ENCODE results near the gene SPNS2. TPM values are rescaled to one million over a fixed set of nuclear protein-coding genes. Genes with fewer than 3 reads are reported as not detected.

The SPNS2 gene
- total RNA-seq, 2 experiments from 2014 or later, result 0.33 to 0.53 TPM

DNA sequence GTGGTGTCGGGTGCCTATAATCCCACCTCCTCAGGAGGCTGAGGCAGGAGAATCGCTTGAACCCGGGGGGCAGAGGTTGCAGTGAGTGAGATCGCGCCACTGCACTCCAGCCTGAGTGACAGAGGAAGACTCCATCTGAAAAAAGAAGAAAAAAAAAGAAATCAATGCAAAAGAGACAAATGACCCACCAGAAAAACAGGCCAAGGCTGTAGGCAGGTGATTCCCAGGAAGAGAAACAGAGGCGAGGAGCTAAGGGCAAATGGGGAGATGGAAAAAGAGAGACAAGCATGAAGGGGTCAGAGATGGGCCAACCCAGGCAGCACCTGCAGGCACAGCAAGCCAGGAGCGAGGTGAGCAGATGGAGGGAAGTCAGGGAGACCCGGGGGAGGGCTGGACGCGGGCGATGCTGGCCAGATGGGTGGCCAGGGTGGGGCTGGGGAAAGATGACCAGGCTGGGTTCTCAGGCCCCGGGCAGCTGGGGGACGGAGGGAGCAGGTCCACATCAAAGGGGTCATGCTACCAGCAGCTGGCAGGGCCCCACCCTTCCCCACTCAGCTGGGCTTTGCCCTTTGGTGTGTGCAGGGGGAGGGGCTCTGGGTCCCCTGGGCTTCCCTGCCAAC is 31.0 kb downstream of the SPNS2 start:
- ATAC-seq (ENCODE audit: poor library complexity), result no peak
- Histone ChIP-seq H3K27ac (ENCODE audit: low read depth in 1 of 2, low read length in 2 of 2) (no peak overlapping the region), H3K4me1 (ENCODE audit: insufficient read depth, low read length) (peaks cover 7% of the 10 kb centered on the region), H3K9me3 (ENCODE audit: control insufficient read depth in 1 of 2, insufficient read depth in 1 of 2, low read length in 2 of 2) (no peaks in the 10 kb centered on the region), H3K36me3 (ENCODE audit: insufficient read depth, low read length) (no peaks in the 10 kb centered on the region), H3K27me3 (ENCODE audit: control insufficient read depth in 1 of 2, insufficient read depth in 2 of 2, low read length in 2 of 2) (no peaks in the 10 kb centered on the region), H3K4me3 (ENCODE audit: low read length) (no peak overlapping the region)
- CTCF ChIA-PET, result no interaction called here
- intact Hi-C loops (cut with DNase I, micrococcal nuclease), result no loop called here
- Mint-ChIP-seq H3K27me3 (peaks cover 10% of the 10 kb centered on the region), H3K4me1 (ENCODE audit: low read depth) (peaks cover 5% of the 10 kb centered on the region), H3K9me3 (no peaks in the 10 kb centered on the region), H3K27ac (no peak overlapping the region), H3K36me3 (ENCODE audit: low read depth) (no peaks in the 10 kb centered on the region), H3K4me3 (no peak overlapping the region)
- DNase-seq, result no peak
- TF ChIP-seq, protein P1, sequence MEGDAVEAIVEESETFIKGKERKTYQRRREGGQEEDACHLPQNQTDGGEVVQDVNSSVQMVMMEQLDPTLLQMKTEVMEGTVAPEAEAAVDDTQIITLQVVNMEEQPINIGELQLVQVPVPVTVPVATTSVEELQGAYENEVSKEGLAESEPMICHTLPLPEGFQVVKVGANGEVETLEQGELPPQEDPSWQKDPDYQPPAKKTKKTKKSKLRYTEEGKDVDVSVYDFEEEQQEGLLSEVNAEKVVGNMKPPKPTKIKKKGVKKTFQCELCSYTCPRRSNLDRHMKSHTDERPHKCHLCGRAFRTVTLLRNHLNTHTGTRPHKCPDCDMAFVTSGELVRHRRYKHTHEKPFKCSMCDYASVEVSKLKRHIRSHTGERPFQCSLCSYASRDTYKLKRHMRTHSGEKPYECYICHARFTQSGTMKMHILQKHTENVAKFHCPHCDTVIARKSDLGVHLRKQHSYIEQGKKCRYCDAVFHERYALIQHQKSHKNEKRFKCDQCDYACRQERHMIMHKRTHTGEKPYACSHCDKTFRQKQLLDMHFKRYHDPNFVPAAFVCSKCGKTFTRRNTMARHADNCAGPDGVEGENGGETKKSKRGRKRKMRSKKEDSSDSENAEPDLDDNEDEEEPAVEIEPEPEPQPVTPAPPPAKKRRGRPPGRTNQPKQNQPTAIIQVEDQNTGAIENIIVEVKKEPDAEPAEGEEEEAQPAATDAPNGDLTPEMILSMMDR (IDR thresholded peaks at IDR 0.05), result no peak
- POLR2A ChIA-PET, result no interaction called here

DNA sequence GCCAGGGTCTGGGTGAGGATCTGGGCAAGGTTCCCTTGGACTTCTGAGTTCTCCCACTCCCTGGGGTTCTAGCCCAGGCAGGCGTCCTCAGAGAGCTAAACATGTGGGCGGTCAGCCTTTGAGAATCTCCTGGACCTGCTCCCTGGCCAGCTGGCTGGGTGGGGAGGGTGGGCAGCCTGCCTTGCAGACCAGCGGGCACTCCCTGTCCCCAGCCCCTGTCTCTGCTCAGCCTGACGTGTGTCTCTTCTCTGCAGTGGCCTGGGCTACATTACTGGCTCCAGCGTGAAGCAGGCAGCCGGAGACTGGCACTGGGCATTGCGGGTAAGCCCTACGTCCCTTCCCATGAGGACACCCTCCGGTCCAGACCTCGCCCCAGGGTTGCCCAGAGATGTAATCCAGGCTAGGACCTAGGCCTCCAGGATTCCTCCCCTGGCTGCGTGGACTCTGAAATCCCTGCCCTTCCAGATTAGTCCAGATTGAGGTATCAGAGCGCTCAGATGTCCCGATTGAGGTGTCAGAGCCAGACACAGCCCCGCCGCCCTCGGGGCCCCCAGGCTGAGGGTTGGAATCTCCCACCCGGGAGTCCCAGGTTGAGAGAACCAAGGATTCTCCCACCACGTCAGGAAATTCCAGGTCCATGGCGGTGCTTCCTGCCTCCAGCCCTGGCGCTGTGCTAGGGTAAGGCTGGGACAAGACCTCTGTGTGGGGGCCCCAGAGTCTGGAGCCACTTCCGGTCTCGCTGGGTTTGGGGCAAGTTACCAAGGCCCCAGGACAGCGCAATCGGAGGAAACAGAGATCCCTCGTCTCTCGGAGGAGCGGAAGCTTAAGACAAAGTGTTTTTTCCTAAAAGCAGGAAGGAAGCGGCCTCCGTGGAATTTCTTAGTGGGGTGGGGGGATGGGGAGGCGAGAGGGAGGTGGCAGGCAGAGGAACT is 32.4 kb downstream of the SPNS2 start:
- Mint-ChIP-seq H3K9me3 (no peaks in the 10 kb centered on the region), H3K4me3 (no peak overlapping the region), H3K27ac (no peak overlapping the region), H3K4me1 (ENCODE audit: low read depth) (peaks cover 5% of the 10 kb centered on the region), H3K36me3 (ENCODE audit: low read depth) (no peaks in the 10 kb centered on the region), H3K27me3 (peaks cover 10% of the 10 kb centered on the region)
- Histone ChIP-seq H3K4me1 (ENCODE audit: insufficient read depth, low read length) (peaks cover 7% of the 10 kb centered on the region), H3K9me3 (ENCODE audit: control insufficient read depth in 1 of 2, insufficient read depth in 1 of 2, low read length in 2 of 2) (no peaks in the 10 kb centered on the region), H3K27me3 (ENCODE audit: control insufficient read depth in 1 of 2, insufficient read depth in 2 of 2, low read length in 2 of 2) (no peaks in the 10 kb centered on the region), H3K27ac (ENCODE audit: low read depth in 1 of 2, low read length in 2 of 2) (no peak overlapping the region), H3K4me3 (ENCODE audit: low read length) (no peak overlapping the region), H3K36me3 (ENCODE audit: insufficient read depth, low read length) (no peaks in the 10 kb centered on the region)
- TF ChIP-seq, protein P1 (IDR thresholded peaks at IDR 0.05), result no peak
- intact Hi-C loops (cut with DNase I, micrococcal nuclease), result no loop called here
- DNase-seq (no peak), ATAC-seq (ENCODE audit: poor library complexity) (no peak)
- POLR2A ChIA-PET, result no interaction called here
- CTCF ChIA-PET, result no interaction called here

DNA sequence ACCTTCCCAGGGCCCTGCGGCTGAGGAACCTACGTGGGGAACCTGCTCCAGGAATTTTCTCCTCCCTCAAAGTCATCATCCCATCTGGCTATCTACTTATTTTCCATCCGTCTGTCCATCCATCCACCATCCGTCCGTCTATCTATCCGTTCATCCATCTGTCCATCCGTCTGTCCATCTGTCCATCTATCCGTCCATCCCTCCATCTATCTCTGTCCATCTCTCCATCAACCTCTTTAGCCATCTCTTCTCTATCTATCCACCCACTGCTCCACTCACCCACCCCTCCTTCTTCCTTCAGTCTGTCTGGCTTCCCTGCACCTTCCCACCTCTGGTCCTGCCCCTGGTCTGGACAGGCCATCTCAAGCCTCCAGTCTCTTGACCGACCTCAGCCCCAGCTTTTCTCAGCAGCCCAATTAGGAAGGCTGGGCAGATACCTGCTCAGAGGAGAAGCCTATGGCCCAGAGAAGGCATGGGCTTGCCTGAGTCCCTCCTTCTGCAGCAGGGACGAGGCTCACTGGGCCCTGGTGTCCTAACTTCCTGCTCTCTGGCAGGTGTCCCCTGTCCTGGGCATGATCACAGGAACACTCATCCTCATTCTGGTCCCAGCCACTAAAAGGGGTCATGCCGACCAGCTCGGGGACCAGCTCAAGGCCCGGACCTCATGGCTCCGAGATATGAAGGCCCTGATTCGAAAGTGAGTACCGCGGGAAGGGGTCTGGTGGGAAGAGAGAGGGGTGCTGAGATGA is 33.5 kb downstream of the SPNS2 start:
- ChIA-PET POLR2A (no interaction called here), CTCF (no interaction called here)
- no peaks in the 10 kb centered on the region for H3K9me3 Mint-ChIP-seq
- Histone ChIP-seq H3K9me3 (ENCODE audit: control insufficient read depth in 1 of 2, insufficient read depth in 1 of 2, low read length in 2 of 2) (no peaks in the 10 kb centered on the region), H3K36me3 (ENCODE audit: insufficient read depth, low read length) (no peaks in the 10 kb centered on the region), H3K27me3 (ENCODE audit: control insufficient read depth in 1 of 2, insufficient read depth in 2 of 2, low read length in 2 of 2) (no peaks in the 10 kb centered on the region), H3K4me3 (ENCODE audit: low read length) (no peak overlapping the region), H3K4me1 (ENCODE audit: insufficient read depth, low read length) (peaks cover 7% of the 10 kb centered on the region), H3K27ac (ENCODE audit: low read depth in 1 of 2, low read length in 2 of 2) (no peak overlapping the region)
- H3K4me3 Mint-ChIP-seq, result no peak overlapping the region
- peaks cover 10% of the 10 kb centered on the region for H3K27me3 Mint-ChIP-seq
- no peak for ATAC-seq (ENCODE audit: poor library complexity)
- no peaks in the 10 kb centered on the region for H3K36me3 Mint-ChIP-seq (ENCODE audit: low read depth)
- H3K27ac Mint-ChIP-seq, result no peak overlapping the region
- no peak for DNase-seq
- TF ChIP-seq, protein P1 (IDR thresholded peaks at IDR 0.05), result no peak
- peaks cover 5% of the 10 kb centered on the region for H3K4me1 Mint-ChIP-seq (ENCODE audit: low read depth)
- intact Hi-C loops (cut with DNase I, micrococcal nuclease), result no loop called here

Measured in CD4-positive, alpha-beta T cell (primary cell).